HG03457 (cell line): ENCODE data around the gene CD3E.

ENCODE experiments used
- ATAC-seq: cut with Tn5 transposase; IDR thresholded peaks from one replicate; pipeline ENCODE4 v1.9.1; 2021; ENCODE audit warnings: moderate number of reproducible peaks; ENCODE audit not compliant: unreplicated experiment

The CD3E gene

DNA sequence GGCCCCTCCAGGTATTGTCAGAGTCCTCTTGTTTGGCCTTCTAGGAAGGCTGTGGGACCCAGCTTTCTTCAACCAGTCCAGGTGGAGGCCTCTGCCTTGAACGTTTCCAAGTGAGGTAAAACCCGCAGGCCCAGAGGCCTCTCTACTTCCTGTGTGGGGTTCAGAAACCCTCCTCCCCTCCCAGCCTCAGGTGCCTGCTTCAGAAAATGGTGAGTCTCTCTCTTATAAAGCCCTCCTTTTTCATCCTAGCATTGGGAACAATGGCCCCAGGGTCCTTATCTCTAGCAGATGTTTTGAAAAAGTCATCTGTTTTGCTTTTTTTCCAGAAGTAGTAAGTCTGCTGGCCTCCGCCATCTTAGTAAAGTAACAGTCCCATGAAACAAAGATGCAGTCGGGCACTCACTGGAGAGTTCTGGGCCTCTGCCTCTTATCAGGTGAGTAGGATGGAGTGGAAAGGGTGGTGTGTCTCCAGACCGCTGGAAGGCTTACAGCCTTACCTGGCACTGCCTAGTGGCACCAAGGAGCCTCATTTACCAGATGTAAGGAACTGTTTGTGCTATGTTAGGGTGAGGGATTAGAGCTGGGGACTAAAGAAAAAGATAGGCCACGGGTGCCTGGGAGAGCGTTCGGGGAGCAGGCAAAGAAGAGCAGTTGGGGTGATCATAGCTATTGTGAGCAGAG, at the start of gene CD3E:
CD3E (plus strand) TSS at position 163 of the 681 bp plus-strand sequence; CDS start at position 386, 223 bp downstream.
- no peak for ATAC-seq

GRCh38 chr11:118258410-118258809, 46.1 kb upstream of the CD3E start:
- ATAC-seq: no peak

- ATAC-seq: no peak
Measured at GRCh38 chr11:118259138-118259537, 45.4 kb upstream of the CD3E start.

DNA sequence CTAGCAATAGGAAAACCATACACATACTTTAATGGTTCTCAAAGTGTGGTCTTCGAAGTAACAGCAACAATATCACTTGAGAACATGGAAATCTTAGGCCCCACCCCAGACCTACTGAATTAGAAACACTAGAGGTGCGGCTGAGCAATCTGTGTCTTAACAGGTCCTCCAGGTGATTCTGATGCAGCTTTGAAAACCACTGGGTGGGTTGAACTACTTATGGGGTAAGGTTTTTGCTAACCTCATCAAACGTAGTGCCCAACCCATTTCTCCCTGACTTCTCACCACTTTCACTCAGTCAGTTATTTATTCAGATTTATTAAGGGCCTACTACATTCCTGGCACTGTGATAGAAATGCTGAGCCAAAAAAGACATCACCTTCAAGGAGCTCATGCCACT, 44.2 kb upstream of the CD3E start:
- ATAC-seq: no peak

DNA sequence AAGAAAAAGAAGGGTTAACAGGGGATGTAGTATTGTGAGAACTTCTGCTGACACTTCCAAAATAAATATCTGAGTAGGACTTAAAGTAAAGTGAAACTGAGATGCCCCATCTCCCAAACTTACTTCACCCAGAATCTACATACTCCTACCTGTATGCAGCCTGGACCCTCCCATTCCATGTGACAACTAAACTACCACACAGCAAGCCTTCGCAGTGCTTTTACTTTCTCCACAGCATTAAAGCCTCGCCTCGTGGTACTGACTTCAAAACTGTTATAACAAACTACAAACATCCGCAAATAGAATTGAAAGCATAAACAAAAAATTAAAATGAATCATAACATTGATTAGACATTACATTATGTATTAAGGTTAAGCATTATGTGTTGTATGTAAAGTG, 41.4 kb upstream of the CD3E start:
- no peak for ATAC-seq

DNA sequence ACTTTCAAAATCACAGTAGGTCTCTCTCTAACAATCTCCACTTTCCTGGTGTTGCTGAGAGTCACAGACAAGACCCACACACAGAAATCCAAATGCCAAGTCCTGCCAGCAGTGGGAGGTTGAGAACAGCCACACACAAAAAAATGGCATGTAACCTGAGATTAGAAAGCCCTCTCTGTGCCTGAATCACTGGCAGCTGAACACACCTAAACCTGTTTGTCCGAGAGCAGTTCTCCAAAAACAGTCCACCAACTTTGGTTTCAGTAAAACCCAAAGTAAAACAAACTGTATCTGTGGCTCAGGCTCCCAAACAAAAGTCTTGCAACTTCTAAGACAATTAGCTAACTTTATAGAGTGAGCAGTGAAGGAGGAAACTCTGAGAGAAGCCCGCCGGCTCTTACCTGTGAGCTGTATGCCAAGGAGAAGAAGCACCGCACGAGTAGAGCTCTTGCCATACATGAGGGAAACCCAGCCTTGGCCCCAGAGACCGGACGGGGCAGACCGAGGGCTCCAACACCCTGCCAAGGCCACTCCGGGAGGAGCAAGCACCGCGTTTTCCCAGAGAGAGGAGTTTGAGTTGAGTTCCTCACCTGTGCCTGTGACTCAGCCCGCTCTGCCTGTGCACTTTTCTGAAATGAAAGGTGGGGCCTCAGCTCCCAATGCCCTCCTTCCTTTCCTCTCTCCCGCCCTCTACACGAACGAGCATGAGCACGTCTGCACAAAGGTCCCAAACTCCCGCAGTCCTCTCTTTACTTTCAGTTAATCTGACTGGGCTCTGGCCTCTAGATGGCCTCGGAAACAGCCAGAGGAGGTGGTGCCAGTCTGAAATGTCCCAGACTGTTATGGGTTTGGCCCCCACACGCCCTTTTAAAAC, 40.6 kb upstream of the CD3E start, which contains the start of gene MPZL2:
MPZL2 (minus strand) TSS at position 603 of the 874 bp plus-strand sequence; CDS start at position 459, 144 bp downstream.
- no peak for ATAC-seq

DNA sequence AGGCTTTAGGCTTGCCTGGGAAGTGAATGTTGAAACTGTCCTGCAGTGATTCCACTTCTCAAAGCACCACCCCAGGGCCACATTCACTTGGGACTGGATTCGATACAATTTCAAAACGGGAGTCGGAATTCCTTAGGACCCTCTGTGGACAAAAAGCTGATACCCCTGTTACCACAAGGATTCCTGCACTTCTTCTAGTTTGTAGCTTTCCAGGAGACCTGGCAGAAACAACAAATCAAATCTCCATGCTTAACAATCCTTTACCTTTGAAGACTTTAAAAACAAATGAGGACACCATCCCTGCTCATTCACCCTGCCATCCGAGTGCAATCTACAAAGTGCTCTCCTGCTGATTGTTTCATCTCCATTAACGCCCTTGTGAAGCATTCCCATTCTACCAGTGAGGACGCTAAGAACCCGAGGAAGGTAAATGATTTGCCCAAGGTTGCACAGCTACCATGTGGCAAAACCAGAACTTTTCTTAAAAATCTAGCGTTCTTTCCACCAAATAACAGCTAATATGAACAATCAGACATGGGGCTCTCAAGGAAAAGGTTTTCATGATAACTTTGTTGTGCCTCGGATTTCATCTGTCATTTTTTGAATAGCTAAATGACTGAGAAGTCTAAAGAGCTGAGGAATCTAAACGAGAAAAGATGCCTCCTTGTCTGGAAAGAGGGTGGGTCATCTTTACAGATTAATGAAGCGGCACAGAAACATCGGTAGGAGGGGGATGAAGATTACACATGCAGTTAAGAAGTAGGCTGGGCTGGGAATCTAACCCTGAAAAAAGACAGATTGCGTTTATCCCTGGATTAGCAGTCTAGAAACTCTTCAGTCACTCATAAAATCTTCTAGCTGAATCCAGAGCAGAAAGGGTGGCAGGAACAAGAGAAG, 39.7 kb upstream of the CD3E start:
- ATAC-seq: no peak

DNA sequence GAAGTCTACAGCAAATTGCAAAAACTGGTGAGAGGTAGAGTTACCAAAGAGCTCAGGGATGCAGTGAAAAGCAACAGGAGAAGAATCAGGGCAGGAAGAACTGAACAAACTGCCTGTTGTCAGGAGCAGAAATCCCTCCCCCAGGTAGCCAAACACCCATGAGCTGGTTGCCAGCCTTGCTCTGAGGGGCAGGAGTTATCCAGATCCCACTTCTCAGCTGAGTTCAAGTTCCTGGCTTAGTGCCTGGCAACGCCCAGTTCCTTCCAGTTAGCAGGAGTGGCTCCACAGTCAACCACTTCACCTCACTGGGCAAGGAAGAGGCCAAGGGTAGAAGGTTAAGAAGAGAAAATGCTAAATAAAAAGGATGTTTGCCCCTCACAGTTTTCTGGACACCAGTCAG, 38.6 kb upstream of the CD3E start:
- no peak for ATAC-seq

GRCh38 chr11:118267486-118267885, 37.0 kb upstream of the CD3E start:
- no peak for ATAC-seq

GRCh38 chr11:118272001-118272400, 32.5 kb upstream of the CD3E start:
- ATAC-seq: no peak

GRCh38 chr11:118274186-118274585, 30.3 kb upstream of the CD3E start:
- no peak for ATAC-seq

GRCh38 chr11:118275176-118275575, 29.4 kb upstream of the CD3E start:
- ATAC-seq: no peak

DNA sequence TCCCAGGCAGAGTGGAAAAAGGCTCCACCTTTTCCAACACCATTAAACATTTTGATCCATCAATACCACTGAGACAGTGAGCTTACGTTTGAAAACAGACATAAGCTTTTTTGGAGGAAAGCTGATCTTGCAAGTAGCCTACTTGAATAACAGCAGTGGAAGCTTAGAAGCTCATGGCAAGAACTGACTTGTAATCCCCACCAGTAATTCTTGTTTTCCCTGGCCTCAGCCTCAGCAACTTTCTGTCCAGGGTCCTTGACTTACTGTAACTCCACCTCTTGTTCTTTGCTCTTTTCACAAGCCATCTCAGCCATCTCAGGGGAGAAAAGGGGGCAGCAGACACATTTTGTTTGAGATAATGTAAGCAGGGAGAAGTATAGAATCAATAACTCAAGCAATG, 28.1 kb upstream of the CD3E start:
- ATAC-seq: no peak

- ATAC-seq: no peak
Measured at GRCh38 chr11:118277312-118277711, 27.2 kb upstream of the CD3E start.

GRCh38 chr11:118281284-118281683, 23.2 kb upstream of the CD3E start:
- no peak for ATAC-seq

DNA sequence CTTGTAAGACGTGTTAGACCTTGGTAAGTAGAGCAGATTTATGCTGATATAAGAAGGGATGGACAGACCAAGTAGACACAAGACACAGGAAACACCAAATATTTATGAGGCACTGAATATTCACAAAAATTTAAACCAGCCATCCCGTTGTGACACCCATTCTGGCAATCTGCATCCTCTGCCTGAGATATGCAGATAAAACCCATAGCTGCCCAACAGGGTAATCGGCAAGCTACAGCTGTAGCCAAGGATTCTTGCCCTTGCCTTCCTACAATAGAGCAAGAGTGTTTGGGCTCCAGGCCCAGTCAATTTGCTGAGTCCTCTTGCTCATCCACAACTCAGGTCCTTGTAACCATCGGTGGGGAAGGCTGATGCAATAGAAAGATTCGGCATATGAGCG, 21.9 kb upstream of the CD3E start:
- ATAC-seq: no peak

GRCh38 chr11:118283037-118283636, 21.4 kb upstream of the CD3E start:
- no peak for ATAC-seq

GRCh38 chr11:118283756-118284350, 20.7 kb upstream of the CD3E start:
- ATAC-seq: no peak

- no peak for ATAC-seq
Measured at GRCh38 chr11:118286545-118286944, 18.0 kb upstream of the CD3E start.

- ATAC-seq: no peak
Measured at GRCh38 chr11:118287006-118287405, 17.5 kb upstream of the CD3E start.
